GM18870 (cell line): ENCODE results near the gene EXOC8.

Experiments
- ATAC-seq: cut with Tn5 transposase; IDR thresholded peaks from one replicate; pipeline ENCODE4 v1.9.1; 2021; ENCODE audit warnings: moderate library complexity; ENCODE audit not compliant: unreplicated experiment

Gene EXOC8

DNA sequence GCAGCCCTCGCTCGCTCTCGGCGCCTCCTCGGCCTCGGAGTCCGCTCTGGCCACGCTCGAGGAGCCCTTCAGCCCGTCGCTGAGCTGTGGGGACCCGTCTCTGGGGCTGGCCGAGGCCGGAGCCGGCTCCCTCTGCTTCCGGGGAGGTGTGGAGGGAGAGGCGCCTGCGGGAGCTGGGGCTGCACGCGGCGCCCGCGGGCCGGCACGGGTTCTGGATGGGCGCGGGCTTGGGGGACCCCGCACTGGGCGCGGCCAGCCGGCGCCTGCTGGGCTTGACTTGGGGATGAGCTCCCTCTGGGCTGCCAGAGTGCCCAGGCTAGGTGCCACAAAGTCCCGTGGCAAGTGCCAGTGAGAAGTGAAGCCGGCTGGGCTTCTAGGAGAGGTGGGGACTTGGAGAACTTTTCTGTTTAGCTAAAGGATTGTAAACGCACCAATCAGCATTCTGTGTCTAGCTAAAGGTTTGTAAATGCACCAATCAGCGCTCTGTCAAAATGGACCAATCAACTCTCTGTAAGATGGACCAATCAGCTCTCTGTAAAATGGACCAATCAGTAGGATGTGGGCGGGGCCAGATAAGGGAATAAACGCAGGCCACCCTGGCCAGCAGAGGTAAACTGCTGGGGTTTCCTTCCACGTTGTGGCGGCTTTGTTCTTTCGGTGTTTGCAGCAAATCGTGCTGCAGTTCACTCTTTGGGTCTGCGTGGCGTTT, 20.2 kb downstream of the EXOC8 start:
- ATAC-seq: no peak

DNA sequence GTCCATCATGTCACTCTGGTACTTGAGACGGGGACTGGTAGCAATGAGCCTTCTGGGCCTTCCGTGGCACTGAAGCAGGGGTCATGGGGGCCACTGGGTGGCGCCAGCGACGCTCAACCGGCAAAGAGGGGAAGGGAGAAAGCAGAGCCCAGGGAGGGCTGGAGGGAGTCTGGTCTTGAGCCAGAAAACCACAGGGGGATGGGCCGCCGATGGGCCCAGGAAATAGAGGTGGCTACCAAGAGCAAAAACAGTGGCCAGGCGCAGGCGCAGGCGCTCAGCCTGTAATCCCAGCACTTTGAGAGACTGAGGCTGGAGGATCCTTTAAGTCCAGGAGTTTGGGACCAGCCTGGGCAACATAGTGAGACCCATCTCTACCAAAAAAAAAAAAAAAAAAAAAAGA, 21.8 kb downstream of the EXOC8 start:
- ATAC-seq: no peak

DNA sequence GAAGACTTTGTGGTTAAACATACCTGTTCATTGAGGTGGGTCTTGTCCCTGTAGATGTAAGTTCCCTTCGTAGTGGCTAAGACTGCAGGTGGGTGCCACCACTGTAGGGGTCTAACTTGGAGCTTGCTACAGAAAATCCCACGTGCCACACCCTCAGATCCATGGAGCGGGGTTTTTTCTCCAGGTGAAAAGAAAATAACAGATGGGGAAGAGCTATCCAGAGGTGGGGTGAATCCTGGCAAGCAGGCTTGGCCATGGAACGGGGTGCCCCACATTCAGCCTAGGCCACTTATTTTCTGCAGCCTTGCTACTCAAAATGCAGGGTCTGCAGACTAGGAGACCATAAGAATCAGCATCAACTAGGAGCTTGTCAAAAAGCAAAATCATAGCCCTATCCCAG, 24.0 kb downstream of the EXOC8 start:
- no peak for ATAC-seq

DNA sequence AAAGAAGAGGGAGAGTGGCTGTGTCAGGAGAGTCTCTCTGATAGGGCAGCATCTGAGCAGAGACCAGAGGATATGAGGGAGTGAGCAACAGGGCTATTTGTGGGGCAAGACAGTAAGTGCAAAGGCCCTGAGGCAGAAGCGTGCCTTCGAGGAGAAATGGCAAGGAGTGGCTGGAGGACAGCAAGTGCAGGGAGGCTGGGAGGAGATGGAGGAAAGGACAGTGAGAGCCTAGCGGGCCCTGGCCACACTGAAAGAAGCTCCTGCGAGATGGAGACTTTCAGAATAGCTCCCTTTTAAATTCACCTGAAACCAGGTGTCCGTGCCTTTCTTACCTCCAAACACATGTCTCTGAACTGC, 25.2 kb downstream of the EXOC8 start:
- ATAC-seq: no peak

DNA sequence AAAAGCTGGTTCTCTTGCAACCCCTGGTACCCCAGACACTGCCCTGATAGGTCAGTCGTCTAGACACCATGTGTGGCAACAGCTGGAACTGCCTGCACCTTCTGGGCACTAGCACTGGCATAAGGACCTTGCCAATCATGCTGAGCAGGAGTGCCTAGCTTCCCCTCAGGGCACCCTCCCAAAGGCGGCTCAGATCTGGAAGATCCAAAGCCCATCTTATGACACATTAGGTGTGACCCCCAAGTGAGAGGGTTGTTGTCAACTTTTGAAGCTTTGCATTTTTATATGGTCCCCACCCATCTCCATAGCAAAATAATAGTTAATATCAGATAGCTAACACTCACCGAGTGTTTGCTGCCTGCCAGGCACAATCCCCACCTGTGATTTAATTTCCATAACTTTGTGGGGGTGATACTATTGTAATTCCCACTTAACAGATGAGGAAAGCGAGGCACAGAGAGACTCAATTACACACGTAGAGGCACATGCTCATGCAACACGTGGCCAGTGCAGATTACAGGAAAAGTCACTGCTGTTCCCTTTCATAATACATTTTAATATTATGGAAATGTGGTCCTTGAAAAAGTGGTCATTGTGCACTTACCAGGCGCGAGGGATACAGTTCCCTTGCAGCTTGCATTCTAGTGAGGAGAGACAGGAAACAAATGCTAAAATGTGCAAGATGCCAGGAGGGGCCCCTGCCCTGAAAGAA, 25.8 kb downstream of the EXOC8 start:
- no peak for ATAC-seq

DNA sequence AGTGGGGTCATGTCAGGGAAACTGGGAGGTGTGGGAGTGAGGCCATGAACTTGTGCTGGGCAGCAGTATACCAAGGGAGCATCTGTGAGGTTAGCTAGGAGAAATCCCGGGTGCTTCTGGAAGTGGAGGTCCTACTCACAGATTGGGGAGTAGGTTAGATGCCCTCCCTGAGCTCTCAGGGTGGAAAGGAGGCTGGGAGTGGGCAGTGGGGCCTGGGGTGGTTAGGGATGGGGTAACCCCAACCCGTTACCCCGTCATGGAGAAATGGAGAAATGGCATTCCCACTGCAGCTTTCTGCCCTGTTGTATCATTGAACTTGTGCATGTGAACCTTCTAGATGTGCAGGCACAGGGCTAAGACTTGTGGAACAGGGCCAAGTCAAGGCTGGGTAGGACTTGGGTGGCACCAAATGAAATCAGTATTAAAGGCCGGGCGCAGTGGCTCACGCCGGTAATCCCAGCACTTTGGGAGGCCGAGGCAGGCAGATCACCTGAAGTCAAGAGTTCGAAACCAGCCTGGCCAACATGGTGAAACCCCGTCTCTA, 27.2 kb downstream of the EXOC8 start:
- ATAC-seq: no peak

DNA sequence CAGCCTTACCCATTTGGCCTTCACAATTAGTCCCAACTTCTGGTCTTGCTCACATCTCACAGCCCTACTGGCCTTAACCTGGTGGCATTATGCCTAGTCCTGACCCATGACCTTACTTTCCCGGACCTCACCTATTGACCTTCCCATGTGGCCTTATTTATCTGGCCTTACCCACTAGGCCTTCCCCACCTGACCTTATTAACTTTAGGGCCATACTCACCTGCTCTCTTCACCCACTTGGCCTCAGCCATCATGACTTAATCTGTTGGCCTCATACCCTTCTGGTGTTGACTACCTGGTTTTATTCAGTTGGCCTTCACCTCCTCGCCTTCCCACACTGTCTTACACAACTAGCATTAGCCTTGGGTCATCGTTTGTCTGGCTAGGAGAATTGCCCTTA, 35.7 kb downstream of the EXOC8 start:
- no peak for ATAC-seq

DNA sequence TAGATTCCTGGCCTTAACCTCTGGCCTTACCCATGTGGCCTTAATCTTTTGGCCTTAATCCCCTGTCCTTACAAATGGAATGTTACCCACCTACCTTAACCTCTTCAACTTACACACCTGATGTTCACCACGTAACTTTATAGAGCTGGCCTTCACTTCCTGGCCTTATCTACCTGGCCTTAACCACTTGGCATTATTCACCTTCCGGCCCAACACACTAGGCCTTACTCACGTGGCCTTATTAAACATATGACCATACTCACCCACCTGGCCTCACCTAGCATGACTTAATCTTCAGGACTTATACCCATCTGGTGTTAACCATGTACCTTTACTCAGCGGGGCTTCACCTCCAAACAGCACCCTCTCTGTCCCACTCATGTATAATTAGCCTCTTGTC, 41.7 kb downstream of the EXOC8 start:
- ATAC-seq: no peak

DNA sequence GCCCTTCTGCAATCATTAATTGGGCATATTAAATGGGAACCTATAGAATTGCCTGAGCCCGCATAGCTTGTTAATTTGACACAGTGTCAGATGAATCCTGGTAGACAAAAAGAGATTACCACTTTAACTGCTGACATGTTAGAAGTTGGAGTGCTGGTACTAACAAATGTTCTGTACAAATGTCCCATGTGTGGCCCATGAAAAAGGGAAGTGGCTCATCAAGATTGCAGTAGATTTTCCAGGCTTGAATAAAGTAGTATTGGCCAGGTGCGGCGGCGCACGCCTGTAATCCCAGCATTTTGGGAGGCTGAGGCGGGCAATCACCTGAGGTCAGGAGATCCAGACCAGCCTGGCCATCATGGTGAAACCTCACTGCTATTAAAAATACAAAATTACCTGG, 51.0 kb downstream of the EXOC8 start:
- ATAC-seq: no peak

DNA sequence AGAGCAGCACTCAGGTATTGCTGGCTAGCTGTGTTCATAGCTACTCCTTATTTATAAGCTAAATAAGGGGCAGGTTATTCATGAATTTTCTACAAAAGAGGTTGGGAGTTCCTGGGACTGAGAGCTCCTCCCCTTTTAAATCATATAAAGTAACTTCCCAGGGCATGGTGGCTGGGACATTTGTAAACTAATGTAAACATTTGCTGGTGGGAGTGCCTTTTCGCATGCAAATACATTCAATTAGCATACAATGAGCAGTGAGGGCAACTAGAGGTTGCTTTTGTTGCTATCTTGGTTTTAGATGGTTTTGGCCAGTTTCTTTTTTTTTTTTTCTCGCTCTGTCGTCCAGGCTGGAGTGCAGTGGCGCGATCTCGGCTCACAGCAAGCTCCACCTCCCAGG, 53.2 kb downstream of the EXOC8 start:
- no peak for ATAC-seq
